Nephron (organoid): ENCODE measurements around the gene ADD3.

Experiments
- H3K27ac Mint-ChIP-seq, 3 experiments: 2 replicates each; pipeline ENCODE4 v1.8.0; 2020; ENCODE audit warnings: mixed read lengths in 3 of 3, mild to moderate bottlenecking in 2 of 3, moderate library complexity in 1 of 3
- H3K27me3 Mint-ChIP-seq: 2 replicates; pipeline ENCODE4 v1.8.0; 2021; ENCODE audit warnings: low read depth, mild to moderate bottlenecking, moderate library complexity, mixed read lengths
- H3K36me3 Mint-ChIP-seq: 2 replicates; pipeline ENCODE4 v1.8.0; 2020; ENCODE audit warnings: low read depth, mixed read lengths
- H3K4me1 Mint-ChIP-seq: 2 replicates; pipeline ENCODE4 v1.8.0; 2020; ENCODE audit warnings: mixed read lengths
- H3K4me3 Mint-ChIP-seq, 3 experiments: 2 replicates each; pipeline ENCODE4 v1.8.0; 2020; ENCODE audit warnings: mild to moderate bottlenecking in 3 of 3, mixed read lengths in 3 of 3, moderate library complexity in 2 of 3
- H3K9me3 Mint-ChIP-seq: 2 replicates; pipeline ENCODE4 v1.8.0; 2020; ENCODE audit warnings: mixed read lengths
- TF ChIP-seq, protein P1 (sequence below), 3 experiments: fragments of 200-600 bp; sonication (generic); IDR thresholded peaks; one replicate each; pipeline ENCODE4 v1.5.0; 2021; ENCODE audit warnings: antibody characterized with exemption in 3 of 3; ENCODE audit not compliant: unreplicated experiment in 3 of 3

The ADD3 gene

DNA sequence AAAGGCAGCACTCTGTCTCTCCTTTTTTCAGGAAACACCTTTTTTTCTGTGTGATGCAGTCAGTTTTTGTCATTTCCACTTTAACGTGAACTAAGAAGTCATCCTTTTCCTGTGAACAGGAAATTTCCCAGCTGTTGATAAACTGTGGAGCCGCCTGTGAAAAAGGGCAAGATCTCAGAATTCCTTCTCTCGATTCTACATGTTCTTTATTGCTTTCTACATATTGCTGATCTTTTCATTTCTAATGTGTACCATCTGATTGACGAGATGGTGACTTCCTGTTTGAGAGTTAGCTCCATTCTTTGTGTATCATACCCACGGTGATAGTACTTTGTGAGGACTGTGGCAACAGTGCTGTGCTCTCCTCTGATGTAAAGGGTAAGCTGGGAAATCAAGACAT lies 50.4 kb downstream of the ADD3 start:
- H3K4me1 Mint-ChIP-seq = peaks cover 51% of the 10 kb centered on the region
- TF ChIP-seq, protein P1, sequence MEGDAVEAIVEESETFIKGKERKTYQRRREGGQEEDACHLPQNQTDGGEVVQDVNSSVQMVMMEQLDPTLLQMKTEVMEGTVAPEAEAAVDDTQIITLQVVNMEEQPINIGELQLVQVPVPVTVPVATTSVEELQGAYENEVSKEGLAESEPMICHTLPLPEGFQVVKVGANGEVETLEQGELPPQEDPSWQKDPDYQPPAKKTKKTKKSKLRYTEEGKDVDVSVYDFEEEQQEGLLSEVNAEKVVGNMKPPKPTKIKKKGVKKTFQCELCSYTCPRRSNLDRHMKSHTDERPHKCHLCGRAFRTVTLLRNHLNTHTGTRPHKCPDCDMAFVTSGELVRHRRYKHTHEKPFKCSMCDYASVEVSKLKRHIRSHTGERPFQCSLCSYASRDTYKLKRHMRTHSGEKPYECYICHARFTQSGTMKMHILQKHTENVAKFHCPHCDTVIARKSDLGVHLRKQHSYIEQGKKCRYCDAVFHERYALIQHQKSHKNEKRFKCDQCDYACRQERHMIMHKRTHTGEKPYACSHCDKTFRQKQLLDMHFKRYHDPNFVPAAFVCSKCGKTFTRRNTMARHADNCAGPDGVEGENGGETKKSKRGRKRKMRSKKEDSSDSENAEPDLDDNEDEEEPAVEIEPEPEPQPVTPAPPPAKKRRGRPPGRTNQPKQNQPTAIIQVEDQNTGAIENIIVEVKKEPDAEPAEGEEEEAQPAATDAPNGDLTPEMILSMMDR (IDR thresholded peaks at IDR 0.05; ENCODE audit: unreplicated experiment in 3 of 3) = no peak
- H3K9me3 Mint-ChIP-seq = no peaks in the 10 kb centered on the region

DNA sequence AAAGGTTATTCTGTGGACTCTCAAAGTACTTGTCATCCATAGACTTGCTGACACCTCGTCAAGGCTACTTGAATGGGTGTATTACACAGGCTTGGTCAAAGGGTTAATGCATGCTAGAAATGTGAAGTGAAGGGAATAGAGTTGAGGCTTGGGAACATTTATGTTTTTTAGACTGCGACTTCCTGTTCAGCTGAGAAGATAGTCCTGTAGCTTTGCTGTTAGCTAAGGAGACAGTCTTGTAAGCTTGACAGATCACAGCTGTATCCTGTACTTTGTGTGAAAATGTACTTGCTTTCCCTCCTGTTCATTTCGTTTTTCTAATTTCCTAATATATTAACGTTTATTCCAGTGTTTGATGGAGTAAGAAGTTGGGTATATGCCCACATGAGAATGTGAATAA lies 52.1 kb downstream of the ADD3 start:
- Mint-ChIP-seq H3K36me3 (peaks cover 3% of the 10 kb centered on the region), H3K9me3 (no peaks in the 10 kb centered on the region), H3K4me3 (no peak overlapping the region), H3K4me1 (peaks cover 53% of the 10 kb centered on the region), H3K27me3 (no peaks in the 10 kb centered on the region), H3K27ac (peak overlapping the region; percentile 67 to 91 (median 87))
- TF ChIP-seq, protein P1 (IDR thresholded peaks at IDR 0.05; ENCODE audit: unreplicated experiment in 3 of 3) = no peak

More for the DNA sequence above, 50.4 kb downstream of the ADD3 start:
- H3K4me3 Mint-ChIP-seq = peak overlapping the region; percentile 6 to 43 (median 11)
- peak overlapping the region; percentile 70 to 83 (median 74) for H3K27ac Mint-ChIP-seq
- H3K36me3 Mint-ChIP-seq = peaks cover 3% of the 10 kb centered on the region
- H3K27me3 Mint-ChIP-seq = no peaks in the 10 kb centered on the region

DNA sequence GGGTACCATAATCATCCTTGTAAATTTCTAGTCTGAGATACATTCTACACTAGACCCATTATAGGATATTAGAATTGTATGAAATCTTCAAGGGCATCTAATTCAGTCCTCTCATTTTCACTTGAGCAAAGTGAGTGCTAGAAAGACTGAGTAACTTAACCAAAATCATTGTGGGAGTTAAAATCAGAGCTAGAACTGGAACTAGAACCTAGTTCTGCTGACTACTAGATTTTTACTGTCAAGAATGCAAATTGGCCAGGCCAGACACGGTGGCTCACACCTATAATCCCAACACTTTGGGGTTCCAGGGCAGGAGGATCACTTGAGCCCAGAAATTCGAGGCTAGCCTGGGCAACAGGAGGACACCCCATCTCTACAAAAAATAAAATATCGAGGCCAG lies 53.9 kb downstream of the ADD3 start:
- no peaks in the 10 kb centered on the region for H3K27me3 Mint-ChIP-seq
- peaks cover 6% of the 10 kb centered on the region for H3K36me3 Mint-ChIP-seq
- TF ChIP-seq, protein P1 (IDR thresholded peaks at IDR 0.05; ENCODE audit: unreplicated experiment in 3 of 3) = no peak
- H3K9me3 Mint-ChIP-seq = no peaks in the 10 kb centered on the region
- no peak overlapping the region for H3K27ac Mint-ChIP-seq
- H3K4me1 Mint-ChIP-seq = peaks cover 43% of the 10 kb centered on the region
- H3K4me3 Mint-ChIP-seq = no peak overlapping the region

DNA sequence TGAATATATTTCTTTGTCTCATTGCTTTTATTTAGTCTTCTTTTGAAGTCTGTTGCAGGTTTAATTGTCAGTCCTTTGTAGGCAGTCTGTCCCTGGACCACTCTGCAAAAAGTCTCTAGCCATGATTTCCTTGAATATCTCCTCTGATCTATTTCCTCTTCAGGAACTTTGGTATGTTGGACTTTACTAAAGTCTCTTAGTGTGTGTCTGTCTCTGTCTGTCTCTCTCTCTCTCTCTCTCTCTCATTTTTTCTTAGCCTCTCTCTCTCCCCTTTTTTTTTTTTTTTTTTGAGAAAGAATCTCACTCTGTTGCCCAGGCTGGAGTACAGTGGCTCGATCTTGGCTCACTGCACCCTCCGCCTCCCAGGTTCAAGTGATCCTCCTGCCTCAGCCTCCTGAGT lies 57.5 kb downstream of the ADD3 start:
- H3K36me3 Mint-ChIP-seq = peaks cover 6% of the 10 kb centered on the region
- no peak overlapping the region for H3K4me3 Mint-ChIP-seq
- TF ChIP-seq, protein P1 (IDR thresholded peaks at IDR 0.05; ENCODE audit: unreplicated experiment in 3 of 3) = no peak
- no peaks in the 10 kb centered on the region for H3K27me3 Mint-ChIP-seq
- peaks cover 43% of the 10 kb centered on the region for H3K4me1 Mint-ChIP-seq
- H3K9me3 Mint-ChIP-seq = no peaks in the 10 kb centered on the region
- H3K27ac Mint-ChIP-seq = no peak overlapping the region

DNA sequence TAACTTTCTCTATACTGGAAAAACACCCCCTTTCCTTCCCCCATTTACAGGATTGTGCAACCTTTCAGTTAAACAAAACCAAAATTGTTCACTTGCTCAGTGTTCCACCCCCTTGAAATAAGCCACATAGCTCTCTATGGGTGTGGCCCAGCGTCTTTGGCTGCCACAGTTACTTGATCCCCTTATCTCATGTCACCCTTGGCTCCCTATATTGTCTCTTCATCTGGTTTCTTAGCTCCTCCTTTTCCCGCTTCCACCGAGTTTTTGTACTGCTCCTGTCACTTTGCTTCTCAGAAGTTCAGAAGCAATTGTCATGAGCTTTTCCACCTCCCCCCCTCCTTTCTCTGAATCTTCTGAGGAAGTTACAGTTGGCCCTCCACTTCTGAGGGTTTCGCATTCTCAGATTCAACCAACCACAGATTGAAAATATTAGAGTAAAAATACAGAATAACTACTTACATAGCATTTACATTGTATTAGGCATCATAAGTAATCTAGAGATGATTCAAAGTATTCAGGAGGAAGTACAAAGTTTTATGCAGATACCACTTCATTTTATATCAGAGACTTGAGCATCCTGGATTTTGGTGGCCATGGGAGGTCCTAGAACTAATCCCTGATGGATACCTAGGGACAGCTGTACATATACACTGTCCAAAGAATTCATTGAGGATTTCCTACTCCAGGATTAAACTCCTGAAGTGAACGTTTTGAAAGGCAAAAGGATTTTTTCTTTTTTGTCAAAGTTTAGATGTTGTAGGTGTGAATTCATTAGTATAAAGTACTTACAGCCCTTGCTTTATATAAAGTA lies 60.4 kb downstream of the ADD3 start:
- TF ChIP-seq, protein P1 (IDR thresholded peaks at IDR 0.05; ENCODE audit: unreplicated experiment in 3 of 3) = no peak
- no peaks in the 10 kb centered on the region for H3K9me3 Mint-ChIP-seq
- H3K27ac Mint-ChIP-seq = peak overlapping the region; percentile 51 to 78 (median 58)
- peaks cover 37% of the 10 kb centered on the region for H3K4me1 Mint-ChIP-seq
- H3K27me3 Mint-ChIP-seq = no peaks in the 10 kb centered on the region
- no peak overlapping the region for H3K4me3 Mint-ChIP-seq
- peaks cover 4% of the 10 kb centered on the region for H3K36me3 Mint-ChIP-seq

DNA sequence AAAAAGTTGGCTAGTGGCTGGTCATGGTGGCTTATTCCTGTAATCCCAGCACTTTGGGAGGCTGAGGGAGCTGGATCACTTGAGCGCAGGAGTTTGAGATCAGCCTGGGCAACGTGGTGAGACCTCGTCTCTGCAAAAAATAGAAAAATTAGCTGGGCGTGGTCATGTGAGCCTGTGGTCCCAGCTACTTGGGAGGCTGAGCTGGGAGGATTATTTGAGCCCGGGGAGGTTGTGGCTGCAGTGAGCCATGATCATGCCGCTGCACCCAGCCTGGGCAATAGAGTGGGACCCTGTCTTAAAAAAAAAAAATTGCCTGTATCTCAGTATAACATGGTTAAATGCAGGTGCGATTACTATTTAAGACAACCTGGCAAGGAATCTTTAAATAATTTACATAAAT lies 61.0 kb downstream of the ADD3 start:
- H3K36me3 Mint-ChIP-seq = peaks cover 4% of the 10 kb centered on the region
- no peak overlapping the region for H3K4me3 Mint-ChIP-seq
- H3K9me3 Mint-ChIP-seq = no peaks in the 10 kb centered on the region
- no peaks in the 10 kb centered on the region for H3K27me3 Mint-ChIP-seq
- H3K4me1 Mint-ChIP-seq = peaks cover 39% of the 10 kb centered on the region
- TF ChIP-seq, protein P1 (IDR thresholded peaks at IDR 0.05; ENCODE audit: unreplicated experiment in 3 of 3) = no peak
- peak overlapping the region in 1 of 3 experiments; percentile 58 for H3K27ac Mint-ChIP-seq
